Activated CD8-positive, alpha-beta memory T cell treated with anti-CD3 and anti-CD28 coated beads, Interleukin-2, amount 50 U/mL, for 48 hours (primary cell): ENCODE measurements around the gene GREM2.

Experiments
- DNase-seq: peaks from one replicate; pipeline ENCODE4 v3.0.0-alpha.2; 2020

GREM2 gene

DNA sequence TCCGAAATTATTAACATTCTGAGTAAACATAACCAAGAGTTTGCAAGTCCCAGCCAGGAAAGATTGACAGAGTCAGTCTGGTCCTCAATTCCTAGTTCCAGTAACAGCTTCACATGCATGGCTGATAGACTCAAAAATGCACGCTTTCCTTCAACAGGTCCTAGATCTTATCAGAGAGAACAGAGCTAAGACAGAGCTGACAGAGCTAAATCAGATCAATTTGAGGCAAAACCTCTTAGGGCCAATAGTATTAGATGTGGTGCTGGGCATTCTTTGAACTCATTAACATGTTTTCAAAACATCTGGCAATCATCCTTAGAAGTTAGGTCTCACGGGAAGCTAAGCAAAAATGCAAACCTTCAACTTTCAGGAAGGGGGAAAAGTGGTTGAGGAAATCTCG lies 114.0 kb downstream of the GREM2 start:
- no peak for DNase-seq

DNA sequence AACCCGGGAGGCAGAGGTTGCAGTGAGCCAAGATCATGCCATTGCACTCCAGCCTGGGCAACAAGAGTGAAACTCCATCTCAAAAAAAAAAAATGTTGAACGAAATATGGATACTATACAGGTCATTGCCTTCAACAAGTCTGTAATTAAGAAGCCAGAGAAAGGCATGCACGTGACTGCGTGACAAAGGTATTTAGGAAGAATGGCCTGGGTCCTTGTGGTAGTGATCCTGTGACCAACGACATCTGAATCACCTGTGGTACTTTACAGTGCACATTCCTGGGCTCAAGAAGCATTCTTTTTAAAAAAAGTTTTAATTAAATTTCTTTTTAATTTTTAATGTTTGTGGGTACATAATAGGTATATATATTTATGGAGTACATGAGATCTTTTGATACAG lies 115.0 kb downstream of the GREM2 start:
- no peak for DNase-seq

DNA sequence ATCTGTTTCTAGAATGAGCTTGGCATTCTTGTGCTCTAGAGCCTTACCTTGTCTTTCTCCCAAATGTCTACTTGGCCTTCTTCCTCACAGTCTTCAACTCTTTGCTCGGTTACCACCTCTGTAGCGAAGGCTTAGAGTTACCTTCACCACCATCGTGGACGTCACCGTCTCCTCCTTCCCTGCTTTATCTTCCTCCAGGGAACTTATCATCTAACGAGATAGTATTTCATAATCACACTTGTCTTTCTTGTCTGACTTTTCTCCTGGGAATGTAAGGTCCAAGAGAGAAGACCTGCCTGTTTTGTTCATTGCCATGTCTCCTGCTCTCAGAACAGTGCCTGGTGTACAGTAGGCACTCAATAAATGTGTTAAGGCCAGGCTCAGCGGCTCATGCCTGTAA lies 115.6 kb downstream of the GREM2 start:
- no peak for DNase-seq

DNA sequence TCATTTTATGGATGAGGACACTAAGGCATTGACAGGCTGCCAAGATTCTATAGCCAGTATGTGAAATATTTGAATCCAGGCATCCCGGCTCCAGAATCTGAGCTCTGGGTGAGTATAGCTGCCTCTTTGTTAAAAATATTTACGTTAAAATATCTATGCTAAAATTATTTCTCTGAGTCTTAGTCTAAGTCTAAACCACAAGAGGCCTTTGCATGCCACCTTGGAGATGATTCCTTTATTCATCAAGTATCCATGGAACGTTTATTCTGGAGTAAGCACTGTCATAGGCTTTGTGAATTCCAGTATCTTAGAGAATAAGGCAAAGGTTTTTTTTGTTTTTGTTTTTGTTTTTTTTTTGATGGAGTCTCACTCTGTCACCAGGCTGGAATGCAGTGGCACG lies 116.4 kb downstream of the GREM2 start:
- DNase-seq: no peak

DNA sequence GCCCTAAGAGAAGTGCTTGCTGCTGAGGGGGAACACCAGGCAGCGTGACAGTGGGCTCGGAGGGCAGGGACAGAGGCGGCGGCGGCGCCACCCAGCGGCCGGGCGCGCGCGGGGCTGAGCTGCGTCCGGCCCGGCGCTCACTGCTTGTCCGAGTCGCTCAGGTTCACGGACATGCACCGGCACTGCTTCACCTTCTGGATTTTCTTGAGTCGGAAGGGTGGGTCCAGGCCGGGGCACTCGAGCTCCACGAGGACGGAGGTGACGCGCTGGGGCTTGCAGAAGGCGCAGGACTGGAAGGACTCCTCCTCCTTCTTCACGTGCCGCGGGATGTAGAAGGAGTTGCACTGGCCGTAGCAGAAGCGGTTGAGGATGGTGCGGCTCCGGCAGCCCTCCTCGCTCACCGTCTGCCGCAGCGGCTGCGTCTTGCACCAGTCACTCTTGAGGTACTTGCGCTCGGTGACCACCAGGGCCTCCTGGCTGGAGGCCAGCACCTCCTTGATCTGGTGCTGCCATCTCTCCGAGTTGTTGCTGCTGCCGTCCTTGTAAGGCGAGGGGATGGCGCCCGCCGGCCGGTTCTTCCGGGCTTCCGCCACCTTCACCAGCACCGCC lies 119.0 kb downstream of the GREM2 start:
- no peak for DNase-seq

DNA sequence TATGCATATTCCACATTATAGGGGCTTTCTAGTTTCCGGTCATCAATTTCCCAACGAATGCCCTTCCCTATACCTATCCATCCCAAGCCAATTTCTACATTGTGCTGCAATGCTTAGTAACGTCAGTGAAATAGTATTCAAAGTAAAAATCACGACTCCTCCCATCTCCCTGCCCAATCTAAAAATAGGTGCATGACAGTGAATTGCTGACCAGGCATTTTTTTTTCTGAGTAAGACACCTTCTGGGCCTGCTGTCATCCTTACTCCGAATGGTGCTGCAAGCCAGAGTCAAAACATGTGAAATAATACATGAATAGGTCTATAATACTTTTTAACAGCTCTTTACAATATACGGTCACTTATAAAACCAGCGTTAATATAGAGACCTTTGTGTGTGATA lies 120.2 kb downstream of the GREM2 start:
- DNase-seq: no peak

DNA sequence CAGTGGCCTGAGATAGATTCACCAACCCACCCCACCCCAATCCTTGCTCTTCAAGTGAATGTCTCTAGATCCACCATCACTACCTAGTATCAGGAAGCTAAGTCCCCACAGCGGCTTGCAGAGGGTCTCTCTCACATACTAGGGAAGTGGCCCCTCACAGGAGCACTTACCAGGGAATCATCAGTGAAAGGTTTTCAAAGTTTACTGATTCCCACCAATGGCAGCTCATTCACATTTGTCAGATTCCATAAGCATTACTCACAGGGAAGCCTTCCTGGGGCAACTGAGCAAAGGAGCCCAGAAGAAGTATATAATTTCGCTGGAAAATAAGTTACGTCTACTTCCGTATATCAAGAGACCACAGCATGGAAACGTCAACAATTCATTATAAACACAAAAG lies 120.8 kb downstream of the GREM2 start:
- DNase-seq: no peak

DNA sequence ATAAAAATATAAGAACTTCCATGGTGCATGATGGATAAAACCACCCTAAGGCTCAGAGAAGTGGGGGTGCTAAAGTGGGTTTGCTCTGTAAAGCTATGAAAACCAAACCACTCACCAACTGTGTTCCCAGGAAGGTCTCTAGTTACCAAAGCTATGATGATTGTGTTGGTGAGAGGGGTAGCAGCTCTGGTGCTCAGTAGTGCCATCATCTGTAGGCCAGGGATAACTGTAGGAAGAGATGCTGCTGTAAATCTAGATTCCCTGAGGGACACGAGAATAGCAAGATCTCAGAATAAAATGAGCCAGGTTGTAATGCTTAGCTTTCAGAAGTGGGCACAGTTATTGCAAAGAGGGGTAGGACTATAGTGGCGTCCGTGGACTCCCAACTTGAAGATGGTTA lies 124.5 kb downstream of the GREM2 start:
- DNase-seq: no peak

DNA sequence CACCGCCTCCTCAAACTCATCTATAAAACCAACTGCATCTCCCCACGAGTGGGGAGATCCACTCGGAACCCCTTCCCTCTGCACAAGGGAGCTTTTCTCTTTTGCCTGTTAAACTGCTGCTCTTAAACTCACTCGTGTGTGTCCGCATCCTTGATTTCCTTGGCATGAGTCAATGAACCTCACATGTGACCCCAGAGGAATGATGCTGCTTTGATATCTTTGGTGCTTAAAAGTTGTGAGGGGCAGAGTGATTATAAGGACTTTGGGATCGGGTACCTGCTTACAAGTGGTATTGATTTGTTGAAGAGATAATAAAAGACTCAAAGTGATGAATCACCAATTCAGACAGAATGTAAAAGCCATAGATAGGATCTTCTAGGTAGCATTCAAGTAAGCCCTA lies 125.3 kb downstream of the GREM2 start:
- no peak for DNase-seq

DNA sequence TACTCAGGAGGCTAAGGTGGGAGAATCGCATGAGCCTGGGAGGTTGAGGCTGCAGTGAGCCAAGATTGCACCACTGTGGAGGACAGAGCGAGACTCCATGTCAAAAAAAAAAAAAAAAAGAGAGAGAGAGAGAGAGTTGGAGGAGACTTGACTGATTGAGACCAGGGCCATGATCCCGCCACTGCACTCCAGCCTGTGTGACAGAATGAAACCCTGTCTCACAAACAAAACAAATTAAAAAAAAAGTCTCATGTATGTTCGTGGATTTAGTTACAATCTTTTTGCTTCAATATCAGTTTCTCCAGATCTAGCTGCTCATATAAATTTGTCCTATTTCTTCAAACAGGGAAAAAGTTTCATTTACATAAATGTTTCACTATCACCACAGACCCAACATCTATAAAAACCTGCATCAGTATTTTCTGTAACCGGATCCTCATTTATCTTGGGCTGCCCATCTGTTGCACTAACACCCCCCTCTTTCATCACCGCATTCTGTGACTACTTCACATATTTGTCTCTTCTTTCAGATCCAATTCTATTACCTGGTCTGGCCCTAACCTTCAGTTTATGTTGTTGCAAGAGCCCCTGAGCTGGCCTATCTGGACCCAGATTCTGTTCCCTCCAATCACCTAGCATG lies 127.0 kb downstream of the GREM2 start:
- DNase-seq: no peak

DNA sequence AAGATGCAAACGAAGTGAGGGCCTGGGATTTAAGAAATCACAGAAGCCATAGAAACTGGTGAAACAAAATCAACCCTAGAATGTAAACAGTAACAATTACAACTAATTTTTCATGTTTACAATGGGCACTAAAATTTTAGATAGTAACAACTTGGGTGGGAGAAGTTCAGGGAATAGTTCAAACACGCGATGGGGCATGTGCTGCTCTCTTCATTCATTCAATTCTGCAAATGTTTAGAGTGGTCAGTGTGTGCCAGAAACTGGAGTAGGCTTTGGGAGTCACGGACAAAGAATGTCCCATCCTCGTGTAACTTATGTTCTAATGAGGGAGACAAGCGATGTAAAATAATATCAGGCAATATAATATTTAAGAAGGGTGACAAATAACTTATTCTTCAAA lies 133.4 kb downstream of the GREM2 start:
- DNase-seq: no peak

DNA sequence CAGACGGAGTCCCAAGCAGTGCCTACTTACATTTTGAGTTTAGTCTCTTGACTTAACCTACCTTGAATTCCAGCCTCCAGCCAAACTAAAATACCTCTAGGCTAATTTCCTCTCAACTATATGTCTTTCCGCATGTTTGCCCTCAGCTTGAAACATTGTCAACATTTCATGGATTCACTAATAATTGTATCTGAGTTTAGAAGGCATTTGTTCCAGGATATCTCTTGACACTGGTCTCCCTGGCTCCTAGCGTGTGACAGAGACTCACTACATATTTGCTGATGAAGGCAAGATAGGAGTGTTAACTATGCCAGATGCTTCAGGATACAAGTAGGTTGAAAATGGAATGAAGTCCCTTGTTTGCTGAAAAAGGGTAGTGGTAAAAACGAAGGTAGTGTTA lies 136.1 kb downstream of the GREM2 start:
- DNase-seq: no peak

DNA sequence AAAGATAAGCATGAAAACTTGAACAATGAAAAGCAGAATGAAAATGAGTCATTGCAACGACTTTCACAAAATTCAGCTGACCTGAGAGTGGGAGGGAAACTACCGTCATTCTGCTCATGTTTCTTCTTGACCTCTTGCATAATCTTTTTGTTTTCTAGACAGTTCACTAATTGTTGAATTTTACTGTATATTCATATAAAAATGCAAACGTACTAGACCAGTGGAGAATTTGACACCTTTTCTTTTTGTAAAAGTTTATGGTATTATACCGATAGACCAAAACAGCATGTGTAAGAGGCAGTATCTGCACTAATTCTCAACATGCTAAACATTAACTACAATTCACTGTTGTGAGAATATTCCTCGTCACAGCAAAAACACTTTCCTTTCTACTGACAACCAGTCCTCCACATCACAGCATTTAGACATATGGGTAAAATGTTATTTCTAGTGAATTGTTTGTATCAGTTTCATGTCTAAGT lies 137.8 kb downstream of the GREM2 start:
- no peak for DNase-seq

DNA sequence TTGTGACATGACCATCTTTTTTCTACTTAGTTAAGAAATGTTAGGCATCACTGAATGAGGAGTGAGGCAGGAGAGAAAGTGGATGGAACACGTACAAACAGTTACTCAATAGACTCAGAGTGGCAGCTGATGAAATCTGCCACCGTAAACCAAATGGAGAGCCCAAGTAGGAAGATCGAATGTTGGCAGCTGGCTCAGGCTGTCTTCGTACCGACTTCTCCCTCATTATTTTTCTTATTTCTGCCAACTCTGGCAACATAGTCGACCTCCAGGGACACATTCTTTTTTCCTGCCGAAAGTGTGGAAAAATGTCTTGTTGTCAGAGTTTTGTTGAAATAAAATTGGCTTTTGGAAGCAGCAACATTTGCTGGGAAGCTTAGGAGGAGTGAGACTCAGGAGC lies 143.3 kb downstream of the GREM2 start:
- DNase-seq: no peak

DNA sequence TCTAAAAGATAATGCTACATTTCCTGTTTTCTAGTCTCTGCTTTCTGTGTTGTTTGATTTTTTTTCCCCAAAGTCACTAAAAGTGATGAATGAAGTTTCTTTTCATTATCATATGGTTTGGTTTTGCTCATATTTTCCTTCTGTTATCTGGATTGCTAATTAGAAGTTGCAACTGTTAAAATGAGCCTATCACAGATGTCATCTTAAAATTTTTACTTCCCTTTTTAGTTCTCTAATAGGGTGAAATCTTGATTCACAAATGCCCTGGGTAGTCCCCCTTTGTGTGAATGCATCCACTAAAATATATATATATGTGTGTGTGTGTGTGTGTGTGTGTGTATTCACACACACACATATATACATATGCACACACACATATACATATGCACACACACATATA lies 144.1 kb downstream of the GREM2 start:
- no peak for DNase-seq

DNA sequence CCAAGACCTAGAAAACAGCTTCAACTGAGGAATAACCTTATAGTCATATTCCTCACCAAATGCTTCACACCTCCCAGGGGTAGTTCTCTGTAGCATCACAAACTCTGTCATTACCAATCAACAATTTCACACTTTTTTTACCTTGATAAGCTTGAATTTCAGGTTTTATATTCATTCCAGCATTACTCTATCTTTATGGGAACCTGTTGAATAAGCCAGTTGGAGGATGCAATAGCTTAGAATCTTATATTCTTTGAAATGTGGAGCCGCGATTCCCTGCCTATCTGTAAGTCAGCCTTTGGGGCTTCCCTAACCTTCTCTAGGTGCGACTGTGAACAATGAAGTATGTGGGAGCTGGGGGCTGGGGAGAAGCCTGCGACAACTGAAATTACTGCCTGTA lies 145.4 kb downstream of the GREM2 start:
- DNase-seq: no peak

DNA sequence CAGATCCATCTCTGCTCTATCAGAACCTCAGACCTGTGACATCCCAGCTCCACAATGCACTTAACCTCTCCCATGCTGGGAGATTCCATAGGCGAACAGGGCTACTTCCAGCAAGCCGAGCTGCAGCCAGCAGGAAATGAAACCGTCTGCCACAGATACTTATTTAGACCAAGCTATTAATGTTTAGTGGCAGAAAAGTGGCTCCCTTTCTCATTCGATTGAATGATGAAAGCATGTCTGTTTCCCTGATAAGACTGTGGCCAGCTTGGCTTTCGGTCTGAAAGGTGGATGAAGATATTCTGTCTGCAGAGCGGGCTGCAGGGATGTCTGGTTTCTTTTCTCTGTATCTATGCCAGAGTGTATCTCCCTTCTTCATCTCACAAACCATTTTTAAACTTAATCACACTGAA lies 146.4 kb downstream of the GREM2 start:
- no peak for DNase-seq

DNA sequence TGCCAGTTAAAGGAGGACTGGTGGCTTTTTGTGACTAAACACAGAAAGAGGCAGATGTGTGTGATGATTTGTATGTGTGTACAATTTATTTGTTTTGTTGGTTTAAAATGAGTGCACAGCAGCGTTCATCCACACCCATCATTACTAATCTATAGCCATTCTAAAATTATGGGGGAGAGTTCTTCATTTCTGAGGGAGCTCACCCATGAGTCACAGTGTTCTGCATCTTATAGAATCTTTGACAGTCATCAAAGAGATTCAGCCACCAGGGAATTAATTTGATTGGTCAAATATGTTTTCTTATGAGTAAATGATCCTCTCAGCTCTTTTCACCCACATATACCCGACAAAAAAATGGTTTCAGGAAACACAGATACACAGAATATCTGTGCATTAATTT lies 147.9 kb downstream of the GREM2 start:
- DNase-seq: no peak

DNA sequence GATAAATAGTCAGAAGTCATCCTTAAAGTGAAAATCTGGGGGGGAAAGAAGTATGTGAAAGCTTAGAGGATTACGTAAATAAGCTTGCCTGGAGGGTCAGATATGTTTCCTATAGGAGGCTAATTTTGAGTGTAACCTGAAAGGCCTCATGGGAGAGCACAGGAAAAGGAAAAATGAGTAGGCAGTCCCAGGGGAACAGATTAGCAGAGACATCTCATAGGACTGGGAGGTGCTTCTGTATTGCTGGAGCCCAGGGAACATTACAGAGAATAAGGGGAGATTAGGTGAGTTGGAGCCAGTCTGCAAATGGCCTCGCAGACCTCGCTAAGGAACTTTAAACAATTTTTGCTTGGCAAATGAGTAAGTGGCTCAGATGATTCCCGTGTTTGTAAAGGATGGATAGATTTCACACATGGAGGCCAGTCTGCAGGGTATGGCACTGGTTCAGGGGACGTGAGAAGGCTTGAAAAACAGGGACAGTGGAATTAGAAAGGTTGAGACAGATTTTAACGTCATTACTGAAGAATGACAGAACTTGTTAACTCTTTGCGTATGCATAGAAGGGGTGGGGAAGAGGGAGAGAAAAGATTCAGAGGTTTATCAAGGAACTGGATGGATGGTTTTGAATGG lies 149.1 kb downstream of the GREM2 start:
- DNase-seq: no peak

DNA sequence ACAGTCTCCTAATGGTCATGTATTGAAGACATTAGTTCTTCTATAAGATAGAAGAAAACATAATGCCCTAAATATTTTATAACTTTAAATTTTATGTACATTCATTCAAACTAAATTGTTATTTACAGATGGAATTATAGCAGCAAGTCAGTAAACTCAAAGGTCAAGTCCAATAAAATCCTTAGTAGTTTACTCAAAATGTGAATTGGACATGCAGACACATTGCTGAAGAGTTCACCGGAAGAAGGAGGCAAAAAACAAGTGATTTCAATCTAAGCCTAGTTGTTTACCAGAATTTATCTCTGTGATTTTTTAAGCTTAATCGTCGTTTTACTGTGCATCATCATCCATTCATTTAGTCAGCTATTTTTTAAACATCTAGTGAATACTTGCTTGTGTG lies 149.7 kb downstream of the GREM2 start:
- DNase-seq: no peak

DNA sequence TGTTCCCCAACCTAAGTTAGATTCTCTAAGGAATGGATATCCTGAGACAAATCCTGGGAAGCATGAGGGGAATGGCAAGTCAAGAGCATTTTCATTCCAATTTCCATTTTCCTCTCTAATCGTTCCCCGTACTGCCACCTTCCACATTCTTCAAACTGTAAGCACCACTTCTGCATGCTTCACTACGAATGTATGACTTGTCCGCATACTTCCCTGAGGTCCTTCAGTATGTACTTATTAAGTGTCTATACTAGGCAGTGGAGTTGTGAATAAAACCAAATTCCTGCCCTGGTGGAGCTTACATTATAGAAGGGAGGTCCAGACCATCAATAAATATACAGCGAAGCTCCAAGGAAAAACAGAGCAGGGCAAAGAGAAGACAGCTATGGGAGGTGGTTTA lies 154.8 kb downstream of the GREM2 start:
- no peak for DNase-seq

DNA sequence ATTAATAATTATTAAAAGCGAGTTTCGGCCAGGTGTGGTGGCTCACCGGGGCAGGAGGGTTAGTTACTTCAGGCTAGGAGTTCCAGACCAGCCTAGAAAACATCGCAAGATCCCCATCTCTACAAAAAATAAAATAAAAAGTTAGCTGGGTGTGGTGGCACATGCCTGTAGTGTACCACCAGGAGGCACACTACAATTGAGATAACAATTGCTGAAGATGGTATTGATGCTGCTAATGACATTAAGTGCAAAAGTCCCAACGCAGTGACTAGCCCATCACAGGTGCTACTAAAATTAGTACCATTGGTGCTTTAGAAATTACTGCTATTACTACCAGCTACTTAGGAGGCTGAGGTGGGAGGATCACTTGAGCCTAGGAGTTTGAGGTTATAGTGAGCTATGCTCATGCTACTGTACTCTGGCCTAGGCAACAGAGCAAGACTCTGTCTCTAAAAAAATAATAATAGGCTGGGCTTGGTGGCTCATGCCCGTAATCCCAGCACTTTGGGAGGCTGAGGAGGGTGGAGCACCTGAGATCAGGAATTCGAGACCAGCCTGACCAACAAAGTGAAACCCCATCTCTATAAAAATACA lies 156.6 kb downstream of the GREM2 start:
- no peak for DNase-seq

DNA sequence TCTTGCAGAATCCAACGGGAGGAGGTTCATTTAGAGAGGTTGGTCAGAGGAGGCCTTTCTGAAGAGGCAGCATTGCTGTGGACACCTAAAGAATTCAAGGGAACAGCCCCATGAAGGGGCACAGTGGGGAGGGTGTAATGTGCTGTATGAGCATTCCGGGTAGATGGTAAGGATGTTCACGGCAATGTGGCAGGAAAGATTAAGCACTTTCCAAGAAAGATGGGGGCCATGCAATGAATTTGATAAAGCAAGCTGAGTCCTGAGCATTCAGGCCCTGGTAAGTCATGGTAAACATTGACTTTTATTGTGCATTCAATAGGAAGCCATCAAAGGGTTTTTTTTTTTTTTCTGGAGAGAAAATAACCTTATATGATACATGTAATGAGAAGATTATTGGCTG lies 166.6 kb downstream of the GREM2 start:
- DNase-seq: no peak

DNA sequence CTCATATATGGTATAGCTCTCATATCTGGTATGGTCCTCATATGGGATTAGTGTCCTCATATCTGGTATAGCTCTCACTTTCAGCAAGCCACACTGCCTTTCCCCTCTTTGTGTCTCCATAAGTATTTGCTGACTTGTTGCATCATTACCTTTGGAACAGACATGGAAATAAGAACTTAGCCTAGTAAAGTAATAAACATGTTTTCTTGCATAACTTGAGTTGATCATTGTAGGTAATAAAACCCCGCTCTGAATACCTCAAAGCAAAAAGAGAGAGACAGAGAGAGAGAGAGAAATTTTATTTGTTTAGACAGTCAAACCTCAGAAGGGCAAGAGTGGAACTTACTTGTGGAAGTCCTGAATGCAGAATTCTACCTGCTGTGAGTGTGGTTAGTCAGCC lies 170.3 kb downstream of the GREM2 start:
- DNase-seq: no peak
